NCI-H446 (cell line): Measurements from ENCODE around the gene C10orf90.

Source experiments
- DNase-seq, 2 experiments: peaks; one replicate each; lab custom pipeline; 2025; lab: John Stamatoyannopoulos, UW

C10orf90 gene

GRCh38 chr10:126465771-126466170, 204.7 kb downstream of the C10orf90 start:
- DNase-seq = no peak

GRCh38 chr10:126463286-126463685, 207.2 kb downstream of the C10orf90 start:
- DNase-seq = no peak

GRCh38 chr10:126461289-126461940, 209.1 kb downstream of the C10orf90 start:
- no peak for DNase-seq

- DNase-seq = no peak
Observed at GRCh38 chr10:126459878-126460481, 210.5 kb downstream of the C10orf90 start.

- no peak for DNase-seq
Observed at GRCh38 chr10:126459032-126459831, 211.3 kb downstream of the C10orf90 start.

GRCh38 chr10:126458466-126458865, 212.0 kb downstream of the C10orf90 start:
- DNase-seq = no peak

- no peak for DNase-seq
Observed at GRCh38 chr10:126456632-126457031, 213.9 kb downstream of the C10orf90 start.

- DNase-seq = no peak
Observed at GRCh38 chr10:126455766-126456405, 214.6 kb downstream of the C10orf90 start.

GRCh38 chr10:126455036-126455765, 215.3 kb downstream of the C10orf90 start:
- no peak for DNase-seq

- DNase-seq = no peak
Observed at GRCh38 chr10:126454045-126454751, 216.3 kb downstream of the C10orf90 start.

- no peak for DNase-seq
Observed at GRCh38 chr10:126452245-126452644, 218.2 kb downstream of the C10orf90 start.

GRCh38 chr10:126448091-126448490, 222.4 kb downstream of the C10orf90 start:
- DNase-seq = no peak

- DNase-seq = no peak
Observed at GRCh38 chr10:126439942-126440341, 230.6 kb downstream of the C10orf90 start.

GRCh38 chr10:126438407-126438783, 232.1 kb downstream of the C10orf90 start:
- no peak for DNase-seq

GRCh38 chr10:126437635-126438406, 232.7 kb downstream of the C10orf90 start:
- DNase-seq = no peak

- DNase-seq = no peak
Observed at GRCh38 chr10:126434235-126434634, 236.3 kb downstream of the C10orf90 start.

- DNase-seq = no peak
Observed at GRCh38 chr10:126433351-126433750, 237.1 kb downstream of the C10orf90 start.

- DNase-seq = no peak
Observed at GRCh38 chr10:126432507-126432906, 238.0 kb downstream of the C10orf90 start.

GRCh38 chr10:126431816-126432215, 238.7 kb downstream of the C10orf90 start:
- no peak for DNase-seq

GRCh38 chr10:126430512-126430911, 240.0 kb downstream of the C10orf90 start:
- DNase-seq = no peak
